BJ (cell line): ENCODE results near the gene AZU1. TPM values are rescaled to one million over a fixed set of nuclear protein-coding genes. Genes with fewer than 3 reads are reported as not detected.

Experiments used
- CTCF ChIA-PET: fragments of 350-600 bp; formaldehyde crosslinking; extraction: SDS; loops from one replicate; lab custom pipeline; 2021; ENCODE audit warnings: antibody characterized with exemption, inconsistent platforms; lab: Yijun Ruan, JAX
- POLR2A ChIA-PET: fragments of 300-600 bp; sonication (Branson Sonifier 250); formaldehyde crosslinking; extraction: SDS; loops from one replicate; lab custom pipeline; 2021; ENCODE audit warnings: antibody characterized with exemption; lab: Charles Lee
- DNase-seq: peaks from one replicate; pipeline ENCODE4 v3.0.0-alpha.2; 2011; ENCODE audit warnings: low read depth
- H3K27me3 ChIP-seq: 2 replicates; pipeline ENCODE4 v1.6.0; 2011; ENCODE audit warnings: low read length; ENCODE audit not compliant: control insufficient read depth, insufficient read depth
- H3K36me3 ChIP-seq: 2 replicates; pipeline ENCODE4 v1.5.1; 2011; ENCODE audit warnings: low read length; ENCODE audit not compliant: control insufficient read depth, insufficient read depth
- H3K4me3 ChIP-seq: 2 replicates; pipeline ENCODE4 v1.5.1; 2011; ENCODE audit warnings: low read depth, mild to moderate bottlenecking, control low read depth, low read length
- CTCF ChIP-seq: IDR thresholded peaks from 2 replicates; pipeline ENCODE4 v1.5.1; 2011; ENCODE audit warnings: low read depth, mild to moderate bottlenecking, control low read depth, inconsistent platforms, low read length, moderate library complexity; ENCODE audit not compliant: insufficient read depth
- polyA plus RNA-seq: library from polyadenylated mRNA; depleted of rRNA; stranded (reverse); fragments of >200 nt; gene quantifications from 2 replicates; pipeline ENCODE4 v1.2.3, GENCODE V29; 2011

The AZU1 gene
- polyA plus RNA-seq, 1 experiment = 0.07 TPM

GRCh38 chr19:805600-806550 is 21.8 kb upstream of the AZU1 start:
- TF ChIP-seq CTCF = no peak
- Histone ChIP-seq H3K36me3 (peaks cover 59% of the 10 kb centered on the region), H3K4me3 (no peak overlapping the region), H3K27me3 (no peaks in the 10 kb centered on the region)
- CTCF ChIA-PET = no interaction called here
- no peak for DNase-seq
- POLR2A ChIA-PET = no interaction called here

GRCh38 chr19:806815-807421 is 20.7 kb upstream of the AZU1 start:
- Histone ChIP-seq H3K4me3 (no peak overlapping the region), H3K27me3 (no peaks in the 10 kb centered on the region), H3K36me3 (peaks cover 57% of the 10 kb centered on the region)
- no peak for TF ChIP-seq CTCF
- ChIA-PET CTCF (interaction anchor here (0.6 kb wide), 1 partner anchor 461 kb away, joined by 3 read pairs; no protein-coding TSS in a partner anchor), POLR2A (no interaction called here)
- no peak for DNase-seq

GRCh38 chr19:807627-808422 is 19.8 kb upstream of the AZU1 start:
- POLR2A ChIA-PET = no interaction called here
- Histone ChIP-seq H3K36me3 (peaks cover 56% of the 10 kb centered on the region), H3K4me3 (no peak overlapping the region), H3K27me3 (no peaks in the 10 kb centered on the region)
- CTCF ChIA-PET = interaction anchor here (0.6 kb wide), 1 partner anchor 71 kb away, joined by 3 read pairs; no protein-coding TSS in a partner anchor
- DNase-seq = no peak
- TF ChIP-seq CTCF = no peak

- DNase-seq = no peak
- POLR2A ChIA-PET = no interaction called here
- Histone ChIP-seq H3K36me3 (peaks cover 54% of the 10 kb centered on the region), H3K27me3 (no peaks in the 10 kb centered on the region), H3K4me3 (no peak overlapping the region)
- CTCF ChIA-PET = interaction anchor here (0.6 kb wide), 1 partner anchor 71 kb away, joined by 3 read pairs; no protein-coding TSS in a partner anchor
- no peak for TF ChIP-seq CTCF
These were observed 19.2 kb upstream of the AZU1 start for GRCh38 chr19:808423-808775.
